GM12878 (cell line): ENCODE measurements around the gene GRK6.

ENCODE experiments used
- BHLHE40 ChIP-seq, 2 experiments: fragments of 450-650 bp in 1 of 2; IDR thresholded peaks; 2 replicates each; pipeline ENCODE4 v1.6.1; 2011 to 2017; ENCODE audit warnings: low read depth in 2 of 2, borderline replicate concordance in 1 of 2, improper control_type of control experiment in 1 of 2, low read length in 1 of 2, mild to moderate bottlenecking in 1 of 2
- EZH2 ChIP-seq: IDR thresholded peaks from 2 replicates; pipeline ENCODE4 v1.6.1; 2012; ENCODE audit warnings: low read depth, mild to moderate bottlenecking, control low read depth, inconsistent platforms, low read length, borderline replicate concordance; ENCODE audit not compliant: control insufficient read depth
- TBL1XR1 ChIP-seq: IDR thresholded peaks from 2 replicates; pipeline ENCODE4 v1.6.1; 2012; ENCODE audit warnings: low read depth, low read length, improper control_type of control experiment

GRCh38 chr5:177446200-177447065, 20.0 kb downstream of the GRK6 start, which contains the start of gene PRR7:
- TF ChIP-seq BHLHE40 (IDR thresholded peaks at IDR 0.05; ENCODE audit: borderline replicate concordance in 1 of 2, low read depth in 2 of 2, low read length in 1 of 2), result peak; percentile 22 to 80; a peak in 2 of 4 replicates
- TF ChIP-seq TBL1XR1, result no peak; the same call in 1 of the 2 replicates
- no peak for TF ChIP-seq EZH2
